Stimulated activated CD4-positive, alpha-beta T cell treated with anti-CD3 and anti-CD28 coated beads, Interleukin-4, amount 100 ng/mL, for 24 hours (primary cell): ENCODE results near the gene TRMT1.

Experiments used
- DNase-seq: peaks from one replicate; pipeline ENCODE4 v3.0.0-alpha.2; 2020

TRMT1 gene

GRCh38 chr19:13122980-13123957 is 6.7 kb upstream of the TRMT1 start:
- no peak for DNase-seq

- DNase-seq = no peak
Measured at GRCh38 chr19:13122275-13122878, 5.8 kb upstream of the TRMT1 start.

- DNase-seq = no peak
Measured at GRCh38 chr19:13121551-13122274, 5.2 kb upstream of the TRMT1 start.

- no peak for DNase-seq
Measured at GRCh38 chr19:13120817-13121216, 4.3 kb upstream of the TRMT1 start.

- DNase-seq = no peak
Measured at GRCh38 chr19:13120031-13120430, 3.5 kb upstream of the TRMT1 start.

- DNase-seq = no peak
Measured at GRCh38 chr19:13119627-13120026, 3.1 kb upstream of the TRMT1 start.

GRCh38 chr19:13118424-13119193 is 2.1 kb upstream of the TRMT1 start:
- no peak for DNase-seq

- peak; percentile 89 for DNase-seq
Measured at GRCh38 chr19:13117772-13118423, 1.4 kb upstream of the TRMT1 start, which contains the start of gene NACC1. Gene NACC1, plus strand, starts transcription at chr19:13118264. Its CDS starts 16,944 bp downstream, at chr19:13135208.

- DNase-seq = no peak
Measured at GRCh38 chr19:13117176-13117771, 734 bp upstream of the TRMT1 start.

GRCh38 chr19:13115936-13116281 is 631 bp downstream of the TRMT1 start:
- no peak for DNase-seq

GRCh38 chr19:13112555-13112954 is 4.0 kb downstream of the TRMT1 start:
- no peak for DNase-seq

- no peak for DNase-seq
Measured at GRCh38 chr19:13110099-13110610, 6.4 kb downstream of the TRMT1 start.

GRCh38 chr19:13109361-13110098 is 7.0 kb downstream of the TRMT1 start:
- DNase-seq = no peak

- DNase-seq = no peak
Measured at GRCh38 chr19:13104848-13105711, 11.5 kb downstream of the TRMT1 start.

- DNase-seq = peak; percentile 66
Measured at GRCh38 chr19:13104360-13104847, 12.1 kb downstream of the TRMT1 start.

GRCh38 chr19:13103581-13104359 is 12.8 kb downstream of the TRMT1 start:
- no peak for DNase-seq

- no peak for DNase-seq
Measured at GRCh38 chr19:13102666-13103580, 13.6 kb downstream of the TRMT1 start, which contains the start of gene LYL1. Gene LYL1, minus strand, starts transcription at chr19:13102858. Its CDS starts 1,687 bp downstream, at chr19:13101171.

GRCh38 chr19:13102416-13102665 is 14.2 kb downstream of the TRMT1 start:
- no peak for DNase-seq
